Mesodermal cell (in vitro differentiated cells): ENCODE data around the gene MYOM1. TPM values are rescaled to one million over a fixed set of nuclear protein-coding genes. Genes with fewer than 3 reads are reported as not detected.
A peak's percentile ranks its signal among the peaks of the same experiment; 100 is the strongest.

Source experiments
- H3K27ac ChIP-seq: 2 replicates; pipeline ENCODE4 v1.7.0; 2013; ENCODE audit warnings: mild to moderate bottlenecking, low read depth, low read length, moderate library complexity; ENCODE audit not compliant: severe bottlenecking
- H3K36me3 ChIP-seq: 2 replicates; pipeline ENCODE4 v1.7.1; 2013; ENCODE audit warnings: mild to moderate bottlenecking, low read length, moderate library complexity; ENCODE audit not compliant: control insufficient read depth, insufficient read depth
- H3K4me1 ChIP-seq: one replicate; pipeline ENCODE4 v1.7.1; 2013; ENCODE audit warnings: mild to moderate bottlenecking, low read length; ENCODE audit not compliant: insufficient read depth, control insufficient read depth, poor library complexity, severe bottlenecking
- H3K4me3 ChIP-seq: 2 replicates; pipeline ENCODE4 v1.7.0; 2013; ENCODE audit warnings: low read length, control low read depth, mild to moderate bottlenecking; ENCODE audit not compliant: insufficient read depth, poor library complexity, severe bottlenecking; ENCODE audit errors: extremely low read depth
- H3K9me3 ChIP-seq: 2 replicates; pipeline ENCODE4 v1.7.1; 2013; ENCODE audit warnings: mild to moderate bottlenecking, low read length, moderate library complexity; ENCODE audit not compliant: control insufficient read depth
- WGBS, 2 experiments: methylation state at CpG; one replicate each; pipeline ENCODE4 v1.1.5; 2013; ENCODE audit warnings: missing lambda C conversion rate in 2 of 2; ENCODE audit not compliant: insufficient coverage in 2 of 2; 5-methylcytosine and 5-hydroxymethylcytosine counted together
- polyA plus RNA-seq, 2 experiments: library from polyadenylated mRNA; stranded (reverse); fragments of 50-300 nt; gene quantifications; one replicate each; pipeline ENCODE4 v1.2.3, GENCODE V29; 2013

MYOM1 gene
- polyA plus RNA-seq (2013, experiment 1 of 2) = 0.81 TPM
- 0.35 TPM for polyA plus RNA-seq (2013, experiment 2 of 2)

DNA sequence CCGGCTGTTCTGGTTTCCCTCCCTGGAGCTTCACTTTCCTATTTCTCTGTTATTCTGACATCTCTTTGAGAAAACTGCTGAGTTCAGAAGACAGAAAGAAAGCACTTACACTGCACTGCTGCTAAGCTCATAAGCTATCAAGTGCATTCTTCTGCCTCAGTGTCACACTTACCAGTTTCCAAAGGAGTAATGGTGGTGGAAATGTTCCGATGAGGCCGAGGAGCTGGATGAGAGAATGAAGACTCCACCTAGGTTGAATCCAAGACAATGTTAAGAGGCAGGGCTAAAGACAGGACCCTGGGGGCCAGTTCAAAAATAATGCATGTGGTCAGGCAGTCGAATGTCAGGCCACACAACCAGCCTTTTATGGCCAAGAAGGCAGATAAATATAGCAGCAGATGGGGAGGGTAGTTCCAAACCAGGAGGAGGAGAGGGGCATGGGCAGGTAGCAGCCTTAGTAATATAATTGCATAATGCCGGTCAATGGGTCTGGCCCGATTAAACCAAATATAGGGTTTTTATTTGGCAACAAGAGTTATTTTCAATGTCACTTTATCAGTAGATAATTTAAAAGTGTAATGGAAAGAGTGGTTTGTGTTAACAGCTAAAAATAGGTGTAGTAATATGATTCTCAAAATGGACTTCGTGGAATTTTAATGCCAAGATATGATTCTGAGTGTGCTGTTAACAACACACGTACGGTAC lies at the start of gene MYOM1:
Gene MYOM1 (minus strand): TSS at position 338 of the 705 bp plus-strand sequence. CDS start 4,745 bp downstream, outside the sequence.
- Histone ChIP-seq H3K27ac (no peak within 1 kb of the TSS), H3K36me3 (no peaks in the 10 kb centered on the region)
- WGBS, 2 experiments = 95 to 97% methylated on average over 5 to 7 of the region's 9 CpGs

DNA sequence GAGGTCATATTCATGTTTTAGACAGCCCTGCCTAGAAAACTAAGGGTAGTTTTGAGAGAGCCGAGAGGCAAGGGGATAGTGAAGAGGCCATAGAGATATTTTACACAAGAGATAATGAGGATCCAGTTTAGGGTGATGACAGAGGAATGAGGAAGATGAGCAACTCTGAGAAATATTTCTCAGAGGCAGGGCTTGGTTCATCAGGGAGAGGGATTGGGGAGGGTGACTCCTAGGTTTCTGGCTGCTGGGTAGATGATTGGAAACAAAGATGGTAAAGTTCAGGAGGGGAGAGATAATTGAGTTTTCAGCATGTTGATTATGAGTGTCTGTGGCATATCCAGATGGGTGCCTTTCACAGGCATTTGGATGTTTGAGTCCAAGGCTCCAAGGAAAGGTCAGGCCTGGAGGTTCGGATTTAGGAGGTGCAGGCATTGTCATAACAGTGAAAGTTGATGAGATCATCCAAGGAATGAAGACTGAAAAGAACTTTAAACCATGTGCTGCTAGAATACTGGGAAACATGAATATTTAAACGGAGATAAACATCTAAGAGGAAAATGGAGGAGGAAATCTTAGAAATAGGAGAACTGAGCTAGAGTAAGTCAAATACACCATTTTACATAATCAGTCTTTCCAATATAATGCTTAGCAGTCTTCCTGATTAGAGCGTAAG lies 49.6 kb upstream of the MYOM1 start:
- H3K4me3 ChIP-seq = no peak overlapping the region
- 89 to 90% methylated on average over 2 to 4 of the region's 4 CpGs for WGBS, 2 experiments

More for the DNA sequence above, at the start of gene MYOM1:
- H3K9me3 ChIP-seq = no peaks in the 10 kb centered on the region
- peaks cover 3% of the 10 kb centered on the region for H3K4me1 ChIP-seq
- H3K4me3 ChIP-seq = no peak within 1 kb of the TSS

DNA sequence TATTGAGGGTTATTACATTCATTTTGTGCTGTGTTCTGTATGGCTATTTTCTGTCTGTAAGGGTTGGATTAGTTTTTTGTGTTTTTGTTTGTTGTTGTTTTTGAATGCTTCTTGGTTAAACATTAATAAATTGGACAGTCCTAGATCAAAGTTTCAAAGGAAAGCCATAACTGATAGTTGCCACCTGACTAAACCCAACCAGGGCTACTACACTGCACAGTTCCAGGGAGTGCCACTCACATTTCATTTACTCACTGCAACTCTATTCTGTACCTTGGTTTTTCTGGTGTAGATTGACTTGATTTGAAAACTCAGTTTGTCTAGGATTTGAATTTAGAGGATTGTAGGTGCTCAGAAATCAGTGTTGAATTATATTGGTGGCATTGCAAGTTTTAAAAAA lies 48.5 kb upstream of the MYOM1 start:
- Histone ChIP-seq H3K4me1 (peaks cover 54% of the 10 kb centered on the region), H3K36me3 (peaks cover 31% of the 10 kb centered on the region), H3K4me3 (no peak overlapping the region), H3K9me3 (no peaks in the 10 kb centered on the region), H3K27ac (no peak overlapping the region)

More for the DNA sequence above, 49.6 kb upstream of the MYOM1 start:
- no peaks in the 10 kb centered on the region for H3K9me3 ChIP-seq
- H3K4me1 ChIP-seq = peaks cover 48% of the 10 kb centered on the region
- no peak overlapping the region for H3K27ac ChIP-seq
- peaks cover 40% of the 10 kb centered on the region for H3K36me3 ChIP-seq

DNA sequence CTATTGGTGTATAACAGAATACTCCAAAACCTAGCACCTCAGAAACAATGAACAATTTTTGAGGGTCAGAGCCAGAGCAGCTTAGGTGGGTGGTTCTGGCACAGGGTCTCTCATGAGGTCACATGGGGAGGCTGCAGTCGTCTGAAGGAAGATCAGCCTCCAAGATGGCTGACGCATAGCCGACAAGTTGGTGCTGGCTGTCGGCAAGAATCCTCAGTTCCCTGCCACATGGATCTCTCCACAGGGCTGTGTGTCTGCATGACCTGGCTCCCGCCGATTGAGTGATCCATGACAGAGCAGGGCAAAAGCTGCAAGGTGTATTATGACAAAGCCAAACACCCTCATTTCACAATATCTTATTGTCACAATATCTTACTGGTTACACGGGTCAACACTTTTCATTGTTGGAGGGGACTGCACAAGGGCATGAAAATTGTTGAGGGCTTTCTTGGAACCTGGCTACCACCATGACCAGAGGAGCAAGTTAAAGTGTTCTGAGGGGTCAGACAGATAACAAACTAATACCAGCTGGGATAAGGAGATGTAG lies 46.4 kb upstream of the MYOM1 start:
- H3K4me1 ChIP-seq = peaks cover 54% of the 10 kb centered on the region
- no peaks in the 10 kb centered on the region for H3K9me3 ChIP-seq
- no peak overlapping the region for H3K27ac ChIP-seq
- H3K36me3 ChIP-seq = peaks cover 11% of the 10 kb centered on the region
- no peak overlapping the region for H3K4me3 ChIP-seq
- WGBS, 2 experiments = 20 to 75% methylated on average over 2 to 6 of the region's 7 CpGs

DNA sequence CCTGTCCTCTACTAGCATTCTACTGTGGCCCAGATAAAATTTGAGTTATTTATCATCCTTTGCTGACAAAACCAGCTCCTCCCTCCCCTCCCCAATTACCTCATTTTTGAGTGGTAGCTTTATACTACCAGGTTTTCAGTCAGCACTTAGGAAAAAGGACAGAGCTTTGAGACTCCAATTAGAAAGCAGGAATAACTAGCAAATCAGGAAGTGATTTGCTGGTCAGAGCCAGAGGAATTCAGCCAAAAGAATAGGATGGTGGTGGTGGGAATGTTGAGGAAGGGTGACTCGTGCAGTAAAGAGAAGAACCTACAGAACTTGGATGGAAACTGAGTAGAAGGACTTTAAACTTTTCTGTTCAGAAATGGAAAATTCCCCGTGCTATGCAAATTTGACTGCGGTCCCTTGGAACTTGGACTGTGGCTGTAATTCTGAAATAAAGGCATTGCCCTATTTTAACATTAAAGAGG lies 45.8 kb upstream of the MYOM1 start:
- WGBS, 2 experiments = 85 to 90% methylated on average over 2 to 3 of the region's 3 CpGs
- H3K27ac ChIP-seq = no peak overlapping the region
- H3K4me1 ChIP-seq = peaks cover 54% of the 10 kb centered on the region
- no peaks in the 10 kb centered on the region for H3K9me3 ChIP-seq
- H3K4me3 ChIP-seq = no peak overlapping the region
- H3K36me3 ChIP-seq = peaks cover 8% of the 10 kb centered on the region

DNA sequence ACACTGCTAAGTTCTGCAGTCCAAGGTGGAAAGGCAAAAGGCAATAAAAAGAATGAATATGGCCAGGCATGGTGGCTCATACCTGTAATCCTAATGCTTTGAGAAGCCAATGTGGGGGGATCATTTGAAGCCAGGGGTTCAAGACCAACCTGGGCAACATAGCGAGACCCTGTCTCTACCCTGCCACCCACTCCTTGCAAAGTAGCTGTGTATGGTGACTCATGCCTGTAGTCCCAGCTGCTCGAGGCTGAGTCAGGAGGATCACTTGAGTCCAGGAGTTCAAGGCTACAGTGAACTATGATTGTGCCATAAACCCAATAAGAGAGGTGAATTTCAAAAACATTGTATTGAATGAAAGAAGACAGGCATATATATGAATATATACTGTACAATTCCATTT lies 44.6 kb upstream of the MYOM1 start:
- Histone ChIP-seq H3K36me3 (peaks cover 9% of the 10 kb centered on the region), H3K4me1 (peaks cover 48% of the 10 kb centered on the region), H3K4me3 (peak overlapping the region; percentile 90), H3K9me3 (no peaks in the 10 kb centered on the region), H3K27ac (no peak overlapping the region)
- no CpG with 5 or more reads among the region's 2 CpGs for WGBS, 2 experiments

DNA sequence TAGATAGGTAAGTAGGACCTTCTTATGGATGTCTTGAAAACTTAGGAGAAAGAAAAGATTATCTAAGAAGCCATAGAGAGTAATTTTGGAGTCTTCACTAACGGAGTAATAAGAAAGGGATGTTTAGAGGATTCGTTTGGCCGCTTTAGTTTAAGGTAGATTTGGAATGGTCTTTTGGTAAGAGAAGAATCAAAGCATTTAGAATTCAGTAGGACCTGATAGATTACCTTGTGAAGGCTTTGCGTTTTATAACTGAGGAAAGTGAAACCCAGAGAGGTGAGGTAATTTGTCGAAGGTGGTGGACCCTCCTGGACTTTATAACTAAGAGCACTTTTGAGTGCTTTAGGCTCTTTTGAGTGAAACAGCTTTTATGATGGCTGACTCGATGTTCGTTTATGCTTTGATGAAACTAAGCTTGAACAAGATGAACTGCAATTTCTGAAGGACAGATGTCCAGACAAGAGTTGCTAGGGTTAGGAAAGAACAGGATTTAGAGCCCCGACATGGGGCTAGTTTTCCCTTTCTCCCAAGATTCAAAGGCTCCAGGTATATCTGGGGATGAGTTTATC lies 43.4 kb upstream of the MYOM1 start:
- 21 to 31% methylated on average over 6 to 7 of the region's 8 CpGs for WGBS, 2 experiments
- Histone ChIP-seq H3K4me1 (peaks cover 36% of the 10 kb centered on the region), H3K4me3 (peak overlapping the region; percentile 90), H3K36me3 (peaks cover 20% of the 10 kb centered on the region), H3K27ac (peak overlapping the region; percentile 100), H3K9me3 (no peaks in the 10 kb centered on the region)

DNA sequence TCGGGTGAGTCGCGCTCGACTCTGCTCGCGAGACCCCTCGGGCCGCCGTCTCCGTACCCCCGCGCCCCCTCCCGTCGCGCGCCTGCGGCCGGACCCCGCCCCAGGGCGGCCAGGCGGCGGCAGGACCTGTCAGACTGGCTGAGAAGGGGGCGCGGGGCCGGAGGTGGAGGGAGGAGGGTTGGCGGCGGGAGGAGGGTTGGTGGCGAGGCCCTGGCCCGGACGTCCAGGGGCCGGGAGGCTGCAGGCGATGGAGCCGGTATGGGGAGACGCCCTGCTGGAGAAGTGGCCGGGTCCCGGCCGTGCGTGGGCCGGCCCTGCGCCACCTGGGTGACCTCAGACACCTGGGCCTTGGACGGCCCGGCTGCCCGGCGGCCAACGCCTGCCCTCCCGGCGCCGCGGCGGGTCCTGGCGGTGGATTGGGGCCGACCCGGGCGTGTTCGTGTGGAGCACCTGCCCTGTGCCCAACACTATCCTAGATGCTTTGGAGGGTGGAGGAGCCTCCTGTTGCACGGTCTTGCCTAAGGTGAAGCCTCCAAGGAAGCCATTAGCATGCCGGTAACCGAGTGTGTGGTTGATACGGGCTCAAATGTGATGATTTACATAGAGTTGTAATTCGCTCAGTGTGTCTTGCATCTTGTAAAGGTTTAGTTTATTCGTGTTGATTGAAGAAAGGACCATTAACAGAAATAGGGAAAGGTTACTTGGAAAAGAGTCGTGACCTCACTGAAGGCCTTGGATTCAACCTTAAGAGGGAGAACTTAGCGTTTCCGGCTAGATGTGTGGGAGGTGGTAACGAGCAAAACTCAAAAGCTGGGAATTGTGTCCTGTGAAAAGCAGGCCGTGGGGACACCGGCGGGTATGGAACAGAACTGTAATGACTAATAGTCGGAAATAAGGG lies 42.7 kb upstream of the MYOM1 start:
- peak overlapping the region; percentile 100 for H3K27ac ChIP-seq
- H3K4me3 ChIP-seq = peak overlapping the region; percentile 90
- 0 to 1% methylated on average over 50 to 54 of the region's 69 CpGs for whole genome bisulfite sequencing, 2 experiments

DNA sequence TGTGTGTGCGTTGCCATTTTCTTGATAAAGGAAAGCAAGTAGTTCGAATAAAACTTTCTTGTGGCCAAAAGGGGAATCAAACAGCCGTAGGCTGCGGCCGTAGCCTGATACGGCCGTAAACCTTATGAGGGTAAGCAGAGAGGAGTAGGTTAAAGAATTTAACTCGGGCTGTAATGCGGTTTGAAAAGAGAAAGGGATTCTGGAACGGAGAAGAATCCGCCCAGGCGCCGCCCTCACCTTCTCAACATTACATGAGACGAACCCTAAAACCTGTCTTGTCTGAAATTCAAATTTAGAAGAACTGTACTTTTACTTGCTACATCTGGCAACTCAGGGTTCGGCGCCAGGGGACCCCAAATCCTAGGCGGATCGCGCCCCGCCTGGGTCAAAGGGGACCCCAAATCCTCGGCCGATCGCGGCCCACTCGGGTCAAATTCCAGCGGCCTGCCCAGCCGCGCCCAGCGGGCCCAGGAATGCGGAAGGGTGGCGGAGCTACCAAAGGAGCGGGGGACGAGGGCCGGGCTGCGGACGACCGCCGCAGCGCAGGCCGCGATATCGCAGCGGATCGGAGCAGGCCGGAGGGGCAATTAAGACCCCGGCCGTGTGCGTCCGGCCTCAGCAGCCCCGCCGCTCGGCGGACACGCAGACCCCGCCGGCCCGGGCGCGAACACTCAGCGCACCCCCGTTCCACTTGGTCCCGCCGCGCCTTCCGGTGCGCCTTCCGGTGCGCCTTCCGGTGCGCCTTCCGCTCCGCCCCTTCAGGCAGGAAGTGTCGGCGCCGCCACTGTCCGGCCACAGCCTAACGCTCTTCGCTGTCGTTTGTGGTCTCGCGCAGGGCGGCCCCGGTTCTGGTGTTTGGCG lies 41.8 kb upstream of the MYOM1 start, which contains the start of gene MYL12B:
Gene MYL12B (plus strand): TSS at position 761 of the 861 bp plus-strand sequence. CDS start 10,766 bp downstream, outside the sequence.
- Histone ChIP-seq H3K27ac (peak within 1 kb of the TSS; percentile 100), H3K9me3 (no peaks in the 10 kb centered on the region), H3K36me3 (peaks cover 36% of the 10 kb centered on the region), H3K4me3 (peak within 1 kb of the TSS; percentile 90), H3K4me1 (peaks cover 35% of the 10 kb centered on the region)
- 0 to 1% methylated on average over 57 to 79 of the region's 84 CpGs for WGBS, 2 experiments

More for the DNA sequence above, 42.7 kb upstream of the MYOM1 start:
- Histone ChIP-seq H3K4me1 (peaks cover 32% of the 10 kb centered on the region), H3K36me3 (peaks cover 27% of the 10 kb centered on the region), H3K9me3 (no peaks in the 10 kb centered on the region)
